CD4-positive, alpha-beta T cell treated with Interleukin-6 at 100 ng/mL for 8 hours (primary cell): Measurements from ENCODE around the gene DPP10.
"Not testable (repeated sequence)": the region's sequence is repeated elsewhere in the genome, so short reads cannot be mapped to it uniquely, and the experiment has no call there.

ENCODE experiments used
- DNase-seq: peaks from one replicate; pipeline ENCODE4 v3.0.0-alpha.2; 2020; ENCODE audit warnings: mixed read lengths, low spot score

The DPP10 gene

DNA sequence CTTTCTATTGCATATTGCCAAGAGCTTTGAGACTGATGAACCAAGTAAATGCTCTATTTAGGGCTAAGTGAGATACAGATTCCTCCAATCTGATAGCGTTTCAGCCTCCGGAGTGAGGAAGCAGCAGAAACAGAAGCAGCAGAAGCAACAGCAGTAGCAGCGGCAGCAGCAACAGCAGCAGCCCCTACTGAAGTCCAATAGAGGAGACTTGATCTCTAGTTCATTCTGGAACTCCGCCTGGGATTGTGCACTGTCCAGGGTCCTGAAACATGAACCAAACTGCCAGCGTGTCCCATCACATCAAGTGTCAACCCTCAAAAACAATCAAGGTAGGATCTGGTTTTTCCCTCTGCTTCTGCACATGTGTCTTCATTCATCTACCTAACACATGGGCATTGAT, at the start of gene DPP10:
TSS of gene DPP10 (plus strand) at position 132 of the 400 bp plus-strand sequence.
- no peak for DNase-seq

GRCh38 chr2:114400890-114401289, 41.6 kb upstream of the DPP10 start:
- DNase-seq: no peak

- DNase-seq: no peak
These were observed 37.0 kb upstream of the DPP10 start for GRCh38 chr2:114405247-114406116.

GRCh38 chr2:114406347-114406746, 36.1 kb upstream of the DPP10 start:
- DNase-seq: no peak

GRCh38 chr2:114407353-114407752, 35.1 kb upstream of the DPP10 start:
- DNase-seq: not testable (repeated sequence)

DNA sequence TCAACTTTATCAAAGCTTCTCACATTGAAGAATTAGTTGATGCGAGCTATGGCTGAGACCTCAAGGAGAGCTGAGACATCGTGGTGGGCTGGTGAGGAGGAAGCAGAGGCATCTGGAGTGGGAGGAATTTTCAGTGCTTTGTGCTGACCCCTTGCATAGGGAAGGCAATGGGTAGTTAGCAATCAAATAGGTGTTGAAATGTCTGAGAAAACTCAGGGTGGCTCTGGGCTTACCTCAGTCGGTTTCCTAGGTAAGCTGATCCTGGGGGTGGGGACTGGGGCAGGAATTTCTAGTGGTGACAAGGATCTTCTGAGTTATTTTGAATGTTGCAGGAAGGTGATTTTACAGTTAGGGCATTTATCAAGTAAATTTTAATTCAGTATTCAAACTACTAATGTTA, 20.7 kb upstream of the DPP10 start:
- DNase-seq: no peak

DNA sequence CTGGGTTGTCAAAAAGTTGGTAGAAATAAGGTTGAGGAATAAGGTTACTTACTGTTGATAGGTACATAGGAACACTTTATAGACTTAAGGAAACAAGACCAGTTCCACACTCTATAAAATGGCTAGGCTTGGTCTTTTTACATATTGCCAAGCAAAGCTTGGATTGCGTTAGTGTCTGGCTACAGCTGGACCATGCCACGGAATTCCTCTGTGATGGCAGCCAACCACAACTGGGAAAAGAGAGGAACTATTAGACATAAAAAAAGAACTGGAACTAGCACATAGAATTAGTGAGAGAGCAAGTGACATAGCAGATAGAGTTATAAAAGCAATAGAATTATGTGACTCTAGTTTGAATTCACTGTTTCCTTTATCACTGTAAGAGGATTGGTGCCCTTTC, 17.7 kb upstream of the DPP10 start:
- DNase-seq: no peak

DNA sequence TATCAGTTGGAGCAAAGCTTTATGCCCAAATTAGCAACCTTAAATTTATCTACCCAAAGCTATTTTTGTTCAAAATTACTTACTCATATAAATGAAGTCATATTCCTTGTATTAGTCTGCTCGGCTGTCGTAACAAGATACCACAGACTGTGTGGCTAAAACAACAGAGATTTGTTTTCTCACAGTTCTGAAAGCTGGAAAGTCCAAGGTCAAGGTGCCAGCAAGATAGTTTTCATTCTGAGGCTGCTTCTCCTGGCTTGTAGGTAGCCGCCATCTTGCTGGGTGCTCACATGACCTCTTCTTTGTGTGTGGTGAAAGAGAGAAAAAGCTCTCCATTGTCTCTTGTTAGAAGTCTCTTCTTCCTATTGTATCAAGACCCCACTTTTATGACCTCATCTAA, 15.7 kb upstream of the DPP10 start:
- no peak for DNase-seq

- DNase-seq: no peak
These were observed 6.1 kb upstream of the DPP10 start for GRCh38 chr2:114436329-114436728.

DNA sequence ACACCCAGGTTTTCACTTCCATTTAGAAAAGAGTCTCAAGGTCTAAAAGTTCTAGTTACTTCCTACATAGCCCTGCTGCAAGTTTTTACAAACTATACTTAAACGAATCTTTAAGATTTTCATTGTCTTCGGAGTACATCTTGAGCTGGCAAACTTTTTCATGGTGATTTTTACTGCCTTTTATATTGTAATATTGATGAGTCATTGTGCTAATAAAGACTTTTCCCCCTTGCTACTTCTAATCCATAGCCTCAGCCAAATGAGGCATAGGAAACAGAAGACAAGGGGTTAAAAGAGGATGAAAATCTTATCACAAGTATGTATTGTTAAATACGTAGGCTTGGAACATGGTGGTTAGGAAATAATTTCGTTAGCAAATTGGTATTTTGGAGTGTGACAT, 4.1 kb downstream of the DPP10 start:
- no peak for DNase-seq

- no peak for DNase-seq
These were observed 8.2 kb downstream of the DPP10 start for GRCh38 chr2:114450639-114451038.

GRCh38 chr2:114456566-114456965, 14.1 kb downstream of the DPP10 start:
- no peak for DNase-seq

GRCh38 chr2:114457956-114458355, 15.5 kb downstream of the DPP10 start:
- DNase-seq: no peak

GRCh38 chr2:114461116-114461515, 18.7 kb downstream of the DPP10 start:
- DNase-seq: no peak

- DNase-seq: no peak
These were observed 22.7 kb downstream of the DPP10 start for GRCh38 chr2:114464961-114465706.

GRCh38 chr2:114468343-114468742, 25.9 kb downstream of the DPP10 start:
- no peak for DNase-seq

GRCh38 chr2:114472246-114472645, 29.8 kb downstream of the DPP10 start:
- DNase-seq: no peak

DNA sequence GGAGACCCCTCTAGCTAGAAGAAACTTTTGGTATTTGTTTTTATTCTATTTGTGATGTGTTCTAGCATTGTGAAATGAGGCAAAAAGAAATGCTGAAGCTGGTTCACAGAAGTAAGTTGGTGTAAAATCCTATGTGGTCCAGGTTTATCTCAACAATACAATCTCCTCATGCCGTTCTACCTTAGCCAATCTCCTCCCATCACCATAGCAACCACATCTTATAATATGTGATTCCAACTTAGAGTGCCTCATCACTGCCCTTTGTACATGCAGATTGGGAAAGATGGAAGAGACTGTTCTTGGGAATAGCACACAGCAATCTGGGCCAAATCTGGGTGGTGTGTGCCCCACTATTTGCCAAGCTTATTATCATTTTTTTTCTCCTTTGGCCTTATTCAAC, 30.3 kb downstream of the DPP10 start:
- DNase-seq: no peak

DNA sequence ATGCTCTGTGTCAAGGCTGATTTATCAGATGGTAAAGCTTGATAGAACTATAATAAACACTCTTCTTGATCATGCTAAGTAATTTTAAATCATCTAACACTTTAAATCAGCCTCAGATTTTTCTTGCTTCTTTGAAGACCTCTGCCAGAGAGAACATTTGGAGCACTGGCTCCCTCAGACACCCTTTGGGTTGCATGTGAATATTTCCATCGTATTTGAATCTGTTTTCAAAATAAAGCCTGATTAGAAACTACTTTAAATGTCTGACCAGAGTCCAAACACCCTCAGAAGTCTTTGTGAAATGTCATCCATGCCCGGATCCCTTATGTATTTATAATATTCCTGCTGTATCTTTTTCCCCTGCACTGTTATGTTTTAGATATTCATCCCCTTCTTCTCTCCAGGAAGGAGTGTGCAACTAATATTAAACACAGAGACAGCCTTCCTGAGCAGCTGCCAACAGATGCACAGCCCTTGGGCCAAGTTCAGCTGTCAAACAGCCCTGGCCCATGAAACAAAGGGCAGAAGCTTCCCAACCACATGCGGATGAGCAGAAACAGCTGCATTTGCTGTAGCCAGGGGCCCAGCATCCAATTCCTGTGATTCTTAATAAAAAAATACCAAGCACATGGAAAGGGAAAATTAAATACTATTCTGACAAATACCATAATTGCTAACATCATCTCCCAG, 46.5 kb downstream of the DPP10 start:
- DNase-seq: no peak

- no peak for DNase-seq
These were observed 52.6 kb downstream of the DPP10 start for GRCh38 chr2:114495046-114495445.

GRCh38 chr2:114496959-114497358, 54.5 kb downstream of the DPP10 start:
- no peak for DNase-seq

DNA sequence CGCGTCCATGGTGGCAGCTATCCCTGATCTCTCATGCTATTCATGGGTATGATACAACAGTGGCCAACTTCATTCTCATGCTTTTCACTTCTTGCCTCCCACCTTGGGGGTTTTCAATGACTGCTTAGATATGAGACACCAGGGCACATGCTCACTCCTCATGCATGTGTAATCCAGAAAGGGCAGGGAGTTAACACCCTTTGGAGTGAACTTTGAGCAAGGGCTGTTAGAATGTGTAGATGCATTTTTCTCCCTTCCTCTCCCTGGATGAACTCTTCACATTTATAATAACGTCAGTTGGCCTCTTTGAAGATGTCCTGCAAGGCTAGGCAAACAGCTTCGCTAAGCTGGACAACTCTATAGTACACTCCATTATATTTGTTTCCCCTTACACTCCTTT, 56.7 kb downstream of the DPP10 start:
- no peak for DNase-seq

- no peak for DNase-seq
These were observed 65.3 kb downstream of the DPP10 start for GRCh38 chr2:114507744-114508143.
